Stimulated activated CD4-positive, alpha-beta T cell treated with anti-CD3 and anti-CD28 coated beads, Interleukin-1b, Interleukin-23, amount 100 ng/mL, for 1 hour (primary cell): ENCODE results near the gene DENND4A.
"Not testable (repeated sequence)": the region's sequence is repeated elsewhere in the genome, so short reads cannot be mapped to it uniquely, and the experiment has no call there.

ENCODE experiments used
- DNase-seq, 2 donors: peaks; one replicate each; pipeline ENCODE4 v3.0.0-alpha.2; 2020; ENCODE audit warnings: low read depth in 2 of 2

Gene DENND4A

GRCh38 chr15:65632780-65633375 lies 159.2 kb downstream of the DENND4A start:
- DNase-seq, result no peak

- no peak for DNase-seq
These were observed 160.6 kb downstream of the DENND4A start for GRCh38 chr15:65631503-65631902.

GRCh38 chr15:65630760-65631159 lies 161.3 kb downstream of the DENND4A start:
- no peak for DNase-seq

- DNase-seq, result no peak
These were observed 162.5 kb downstream of the DENND4A start for GRCh38 chr15:65629548-65629947.

GRCh38 chr15:65626856-65627255 lies 165.2 kb downstream of the DENND4A start:
- DNase-seq, result no peak

- DNase-seq, result no peak
These were observed 169.0 kb downstream of the DENND4A start for GRCh38 chr15:65623103-65623502.

- no peak for DNase-seq
These were observed 170.5 kb downstream of the DENND4A start, which contains the start of gene SLC24A1 for GRCh38 chr15:65621638-65622037. Gene SLC24A1, plus strand, starts transcription at chr15:65621938. Its CDS starts 2,143 bp downstream, at chr15:65624081.

GRCh38 chr15:65620833-65621232 lies 171.3 kb downstream of the DENND4A start:
- no peak for DNase-seq

- DNase-seq, result no peak
These were observed 172.3 kb downstream of the DENND4A start for GRCh38 chr15:65619626-65620290.

- DNase-seq, result no peak
These were observed 173.5 kb downstream of the DENND4A start for GRCh38 chr15:65618560-65619109.

- not testable (repeated sequence) for DNase-seq
These were observed 176.2 kb downstream of the DENND4A start for GRCh38 chr15:65615887-65616286.

- no peak for DNase-seq
These were observed 178.9 kb downstream of the DENND4A start for GRCh38 chr15:65612949-65613744.

- DNase-seq, result no peak
These were observed 179.5 kb downstream of the DENND4A start for GRCh38 chr15:65612616-65612946.

GRCh38 chr15:65611888-65612615 lies 180.0 kb downstream of the DENND4A start:
- no peak for DNase-seq

- DNase-seq, result peak; percentile 80 to 93
These were observed 181.0 kb downstream of the DENND4A start, which contains the start of gene INTS14 for GRCh38 chr15:65610871-65611718. Gene INTS14, minus strand, starts transcription at chr15:65611131. Its CDS starts 3,751 bp downstream, at chr15:65607380.
